HG02884 (cell line): ENCODE measurements around the gene TAF6.
A peak's percentile ranks its signal among the peaks of the same experiment; 100 is the strongest.

Source experiments
- ATAC-seq: cut with Tn5 transposase; IDR thresholded peaks from one replicate; pipeline ENCODE4 v1.9.1; 2021; ENCODE audit warnings: mild to moderate bottlenecking, moderate library complexity; ENCODE audit not compliant: unreplicated experiment

Gene TAF6

DNA sequence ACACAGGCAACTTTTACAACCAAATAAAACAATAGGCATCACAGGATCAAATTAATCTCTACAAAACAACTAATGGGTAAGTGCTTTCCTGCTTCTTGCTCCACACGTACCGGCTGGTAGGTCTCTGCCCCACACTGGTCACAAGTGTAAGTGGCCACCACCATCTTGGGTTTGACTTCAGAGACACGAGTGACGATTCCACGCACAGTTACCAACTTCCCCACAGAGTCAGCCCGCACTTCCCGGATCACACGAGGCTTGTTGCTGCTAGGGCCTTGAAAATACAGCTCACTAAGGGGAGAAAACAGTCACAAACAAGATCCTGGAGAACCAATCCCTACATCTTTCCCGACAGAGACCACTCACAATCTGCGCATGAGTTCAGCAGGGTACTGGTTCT, 20.2 kb downstream of the TAF6 start:
- no peak for ATAC-seq

GRCh38 chr7:100095704-100096103, 23.5 kb downstream of the TAF6 start:
- ATAC-seq, result no peak

- ATAC-seq, result no peak
These were observed 23.9 kb downstream of the TAF6 start for GRCh38 chr7:100095289-100095688.

DNA sequence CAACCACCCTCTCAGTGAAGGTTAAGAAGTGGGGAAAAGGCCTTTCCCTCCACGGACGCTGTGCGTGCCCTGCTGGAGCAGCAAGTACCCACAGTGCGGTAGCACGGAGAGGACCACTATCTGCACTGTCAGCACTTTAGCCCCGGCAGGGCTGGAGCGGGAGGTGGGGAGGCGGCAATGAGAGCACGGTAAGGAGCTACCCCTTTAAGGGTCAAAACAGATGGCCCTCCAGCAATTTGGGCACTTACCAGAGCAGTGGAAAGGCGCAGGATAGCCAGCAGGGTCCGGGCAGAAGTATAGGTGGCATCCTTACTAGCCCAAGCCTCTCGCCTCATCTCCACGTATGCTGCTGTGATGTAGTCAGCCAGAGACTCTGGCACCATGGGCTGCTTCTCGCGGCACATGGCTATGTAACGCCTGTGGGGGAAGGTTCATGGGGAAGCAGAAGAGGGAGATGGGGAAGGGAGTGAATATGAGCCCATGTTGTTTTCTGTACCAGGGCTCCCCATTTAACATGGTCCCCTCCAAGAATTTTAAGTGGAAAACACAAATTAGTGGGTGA, 25.2 kb downstream of the TAF6 start:
- ATAC-seq, result no peak

DNA sequence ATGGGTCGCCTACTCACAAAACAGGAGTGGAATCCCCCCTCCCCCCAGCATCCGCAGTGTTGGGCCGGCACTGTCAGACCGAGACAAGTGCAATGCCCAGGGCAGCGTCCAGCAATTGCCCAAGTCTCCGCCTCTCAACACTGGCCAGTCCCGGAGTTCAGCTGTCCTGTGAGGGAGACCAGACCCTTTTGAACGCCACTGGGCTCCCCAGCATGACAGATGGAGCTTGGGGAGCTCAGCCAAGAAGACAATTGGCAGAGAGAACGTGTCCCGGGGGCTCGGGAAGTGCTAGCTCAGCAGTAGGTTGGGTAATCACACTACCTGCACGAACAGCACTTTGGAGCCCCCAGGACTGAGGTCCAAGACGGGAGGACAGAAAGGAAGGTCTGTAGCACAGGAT, 25.7 kb downstream of the TAF6 start:
- ATAC-seq, result no peak

- no peak for ATAC-seq
These were observed 26.1 kb downstream of the TAF6 start for GRCh38 chr7:100093054-100093453.

DNA sequence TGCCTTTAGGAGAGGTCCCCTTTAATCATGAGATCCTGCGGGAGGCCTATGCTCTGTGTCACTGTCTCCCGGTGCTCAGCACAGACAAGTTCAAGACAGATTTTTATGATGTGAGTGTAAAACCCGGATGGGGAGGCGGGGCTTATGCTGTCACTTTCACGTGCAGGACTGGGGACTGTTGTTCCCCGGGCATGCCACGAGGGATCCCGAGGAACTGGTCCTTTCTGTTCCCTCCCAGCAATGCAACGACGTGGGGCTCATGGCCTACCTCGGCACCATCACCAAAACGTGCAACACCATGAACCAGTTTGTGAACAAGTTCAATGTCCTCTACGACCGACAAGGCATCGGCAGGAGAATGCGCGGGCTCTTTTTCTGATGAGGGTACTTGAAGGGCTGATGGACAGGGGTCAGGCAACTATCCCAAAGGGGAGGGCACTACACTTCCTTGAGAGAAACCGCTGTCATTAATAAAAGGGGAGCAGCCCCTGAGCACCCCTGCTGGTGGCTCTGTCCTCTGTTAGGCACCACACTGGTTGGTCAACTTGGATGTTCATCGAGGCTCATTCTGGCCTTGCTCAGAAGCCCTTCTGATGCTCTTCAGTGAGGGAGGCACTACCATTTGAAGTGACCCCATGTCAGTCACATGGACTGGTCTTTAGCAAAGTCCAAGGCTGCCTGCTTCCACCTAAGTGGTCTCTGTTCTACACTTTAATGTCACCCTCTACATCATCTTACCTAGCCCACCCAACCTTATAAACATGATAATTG, 27.6 kb downstream of the TAF6 start:
- ATAC-seq, result no peak

- ATAC-seq, result no peak
These were observed 28.4 kb downstream of the TAF6 start for GRCh38 chr7:100090527-100091410.

GRCh38 chr7:100089458-100090196, 29.5 kb downstream of the TAF6 start:
- no peak for ATAC-seq

GRCh38 chr7:100088621-100089457, 30.3 kb downstream of the TAF6 start, which contains the start of gene COPS6:
Gene COPS6 (plus strand): TSS chr7:100088969. CDS start chr7:100088991, 22 bp downstream.
- peak; percentile 50 for ATAC-seq

DNA sequence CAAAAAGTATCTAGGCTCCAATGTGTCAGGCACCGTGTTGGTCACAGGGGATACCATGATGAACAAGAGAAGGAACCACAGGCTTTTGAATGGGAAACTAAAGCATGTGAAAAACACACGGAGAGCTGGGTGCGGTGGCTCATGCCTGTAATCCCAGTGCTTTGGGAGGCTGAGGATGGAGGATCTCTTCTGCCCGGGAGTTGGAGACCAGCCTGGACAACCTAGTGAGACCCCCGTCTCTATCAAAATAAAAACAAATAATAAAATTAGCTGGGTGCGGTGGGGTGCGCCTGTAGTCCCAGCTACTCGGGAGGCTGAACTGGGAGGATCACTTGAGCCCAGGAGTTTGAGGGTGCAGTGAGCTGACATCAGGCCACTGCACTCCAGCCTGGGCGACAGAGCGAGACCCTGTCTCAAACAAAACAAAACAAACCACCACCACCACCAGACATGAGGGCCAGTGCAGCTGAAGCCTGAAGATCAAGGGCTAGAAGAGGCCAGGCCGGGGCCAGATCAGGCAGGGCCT, 31.0 kb downstream of the TAF6 start:
- ATAC-seq, result no peak

GRCh38 chr7:100087055-100087750, 32.0 kb downstream of the TAF6 start:
- ATAC-seq, result no peak

DNA sequence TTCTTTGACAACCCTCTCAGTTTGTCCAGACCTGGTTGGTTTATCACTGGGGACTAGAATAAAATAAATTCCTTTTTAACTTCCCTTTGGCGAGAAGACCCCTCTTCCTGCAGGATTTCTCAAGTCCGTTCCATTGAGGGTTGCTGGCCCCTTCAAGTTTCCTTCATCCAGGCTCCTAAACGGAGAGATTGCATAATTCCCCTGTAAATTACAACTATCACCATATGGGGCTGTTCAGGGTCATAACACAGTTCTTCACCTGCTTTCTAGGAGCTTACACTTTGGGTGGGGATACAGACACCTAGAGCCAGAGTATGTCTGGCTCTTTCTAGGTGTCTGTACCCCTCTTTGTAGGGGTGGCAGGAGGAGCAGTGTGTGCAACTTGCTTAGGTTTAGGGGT, 33.6 kb downstream of the TAF6 start:
- no peak for ATAC-seq

DNA sequence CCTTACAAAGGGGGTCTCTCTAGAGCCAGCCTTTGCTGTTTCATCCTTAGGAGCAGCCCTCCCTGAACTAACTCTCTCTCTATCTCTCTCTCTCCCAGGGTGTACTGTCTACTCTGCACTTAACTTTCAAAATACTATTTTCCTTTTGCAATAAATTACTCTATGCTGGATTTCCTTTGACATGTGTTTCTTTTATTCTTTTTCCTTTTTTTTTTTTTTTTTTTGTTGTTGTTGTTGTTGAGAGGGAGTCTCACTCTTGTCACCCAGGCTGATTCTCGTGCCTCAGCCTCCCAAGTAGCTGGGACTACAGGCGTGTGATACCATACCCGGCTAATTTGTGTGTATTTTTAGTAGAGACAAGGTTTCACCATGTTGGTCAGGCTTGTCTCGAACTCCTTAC, 36.2 kb downstream of the TAF6 start:
- no peak for ATAC-seq

DNA sequence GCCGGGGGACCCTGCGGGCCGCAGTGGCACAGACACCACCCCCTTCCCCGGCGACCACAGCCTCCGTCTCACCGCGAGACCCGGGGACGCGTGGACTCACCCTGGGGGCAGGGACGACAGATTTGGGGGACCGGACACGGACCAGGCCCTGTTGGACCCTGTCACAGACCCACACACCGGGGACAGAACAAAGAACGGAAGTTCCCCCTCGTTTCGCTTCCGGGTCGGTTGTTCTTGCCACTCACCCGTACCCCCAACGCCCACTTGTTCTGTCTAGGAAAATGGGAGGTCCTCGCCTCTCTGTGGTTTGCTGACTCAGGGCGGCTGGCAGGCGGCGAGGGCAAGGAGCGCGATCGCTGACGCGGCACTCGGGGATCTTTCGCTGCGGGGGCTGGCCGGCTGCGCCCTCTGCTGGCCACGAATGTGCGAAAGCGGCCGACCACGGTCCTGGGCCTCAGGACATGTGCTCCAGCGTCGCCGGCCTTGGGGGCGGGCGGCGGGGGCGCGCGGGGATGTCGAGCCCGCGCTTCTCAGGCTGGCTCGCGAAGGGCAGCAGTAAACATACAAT, 37.5 kb downstream of the TAF6 start, which contains the start of gene ZNF3:
ZNF3 (minus strand) TSS at position 189 of the 568 bp plus-strand sequence. CDS start 4,366 bp downstream, outside the sequence.
- ATAC-seq, result peak; percentile 84

GRCh38 chr7:100080907-100081534, 38.1 kb downstream of the TAF6 start:
- no peak for ATAC-seq

DNA sequence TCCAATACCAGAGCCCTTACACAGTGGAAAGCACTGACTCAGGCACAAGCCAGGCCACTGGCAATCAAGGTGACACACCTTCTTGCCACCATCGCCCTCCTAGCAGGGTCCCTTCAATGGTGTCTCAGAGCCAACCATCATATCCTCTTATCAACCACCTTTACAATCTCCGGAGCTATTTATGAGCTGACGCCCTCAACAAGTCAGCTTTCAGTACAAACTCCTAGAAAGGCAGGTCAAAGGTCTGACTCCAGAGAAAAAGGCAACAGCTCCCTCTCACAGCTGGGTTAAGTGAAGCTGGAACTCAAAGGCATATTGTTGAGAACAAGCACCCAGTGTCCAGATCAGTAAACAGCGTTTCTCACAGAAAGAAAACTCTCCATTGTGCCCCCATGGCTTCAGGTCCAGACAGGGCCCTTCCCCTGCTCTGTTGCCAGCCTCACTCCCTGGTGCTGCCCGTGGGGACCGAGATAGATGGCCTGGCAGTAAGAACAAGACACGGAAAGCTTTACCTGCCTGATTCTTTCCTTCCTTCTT, 40.1 kb downstream of the TAF6 start:
- no peak for ATAC-seq

- no peak for ATAC-seq
These were observed 42.0 kb downstream of the TAF6 start for GRCh38 chr7:100077205-100077604.
